HCT116 (cell line): ENCODE data around the gene STK32B. TPM values are rescaled to one million over a fixed set of nuclear protein-coding genes. Genes with fewer than 3 reads are reported as not detected.
"Not testable (repeated sequence)": the region's sequence is repeated elsewhere in the genome, so short reads cannot be mapped to it uniquely, and the experiment has no call there.

Experiments
- ATAC-seq: fragments of 200-7000 bp; cut with Tn5 transposase; 2 replicates; pipeline ENCODE4 v1.9.1; 2020; ENCODE audit warnings: mild to moderate bottlenecking, moderate library complexity
- BruUV-seq: library from RNA; stranded (reverse); fragments of 400-500 nt; replicated peaks from 2 replicates; lab custom pipeline; 2021; lab: Mats Ljungman, UMichigan
- CTCF ChIA-PET: fragments of 300-600 bp; sonication (Branson Sonifier 250); formaldehyde crosslinking; loops from one replicate; lab custom pipeline; 2021; ENCODE audit warnings: antibody characterized with exemption; lab: Charles Lee
- POLR2A ChIA-PET: fragments of 300-600, 350-600 bp; sonication (Branson Sonifier 250); formaldehyde crosslinking; loops from one replicate; lab custom pipeline; 2021; ENCODE audit warnings: antibody characterized with exemption; lab: Charles Lee
- RAD21 ChIA-PET, 2 experiments: fragments of 300-600 bp; sonication (Branson Sonifier 250); formaldehyde crosslinking; loops; one replicate each; lab custom pipeline; 2023; ENCODE audit warnings: low total read pairs in 2 of 2; ENCODE audit not compliant: uncharacterized antibody in 2 of 2, unreplicated experiment in 2 of 2, low non-redundant PET in 1 of 2; lab: Charles Lee
- DNase-seq: peaks from one replicate; pipeline ENCODE4 v3.0.0-alpha.2; 2010; ENCODE audit warnings: low read depth, low spot score
- H2AFZ ChIP-seq: fragments of 200-600 bp; shearing (Covaris generic), sonication (generic); 2 replicates; pipeline ENCODE4 v1.6.1; 2017; ENCODE audit warnings: low read depth, mixed run types, mixed read lengths, antibody characterized with exemption, low read length; ENCODE audit not compliant: poor library complexity, severe bottlenecking
- H3K27ac ChIP-seq: 2 replicates; pipeline ENCODE4 v1.5.1; 2012; ENCODE audit warnings: low read depth, low read length
- H3K27me3 ChIP-seq: fragments of 200-600 bp; sonication (generic); 2 replicates; pipeline ENCODE4 v1.6.1; 2016; ENCODE audit warnings: mixed run types, low read length, mixed read lengths; ENCODE audit not compliant: insufficient read depth
- H3K36me3 ChIP-seq, 2 experiments: fragments of 200-500 bp in 1 of 2; fragments of 200-600 bp in 1 of 2; sonication (Bioruptor generic) in 1 of 2; sonication (generic) in 1 of 2; 2 replicates each; pipeline versions ENCODE4 v1.5.1 to v1.6.1; 2014 to 2016; ENCODE audit warnings: low read length in 2 of 2, inconsistent platforms in 1 of 2, mixed read lengths in 1 of 2, mixed run types in 1 of 2; ENCODE audit not compliant: insufficient read depth in 2 of 2, control insufficient read depth in 1 of 2
- H3K4me1 ChIP-seq, 2 experiments: fragments of 200-600 bp in 1 of 2; sonication (generic) in 1 of 2; 2 replicates each; pipeline versions ENCODE4 v1.5.1 to v1.6.1; 2012 to 2017; ENCODE audit warnings: low read length in 2 of 2, inconsistent platforms in 1 of 2, mild to moderate bottlenecking in 1 of 2, mixed read lengths in 1 of 2, mixed run types in 1 of 2, moderate library complexity in 1 of 2; ENCODE audit not compliant: insufficient read depth in 2 of 2, control insufficient read depth in 1 of 2
- H3K4me2 ChIP-seq: fragments of 200-600 bp; sonication (generic); 2 replicates; pipeline ENCODE4 v1.6.1; 2017; ENCODE audit warnings: mixed run types, low read length, mixed read lengths
- H3K4me3 ChIP-seq, 2 experiments: fragments of 200-600 bp in 1 of 2; sonication (generic) in 1 of 2; replicated peaks in 1 of 2; 2 replicates each; pipeline ENCODE4 v1.5.1; 2011 to 2016; ENCODE audit warnings: low read length in 2 of 2, control low read depth in 1 of 2, low read depth in 1 of 2, mild to moderate bottlenecking in 1 of 2, mixed read lengths in 1 of 2, mixed run types in 1 of 2
- H3K79me2 ChIP-seq: fragments of 200-600 bp; sonication (generic); 2 replicates; pipeline ENCODE4 v1.6.1; 2017; ENCODE audit warnings: mild to moderate bottlenecking, mixed run types, low read length, moderate library complexity, mixed read lengths; ENCODE audit not compliant: insufficient read depth
- H3K9ac ChIP-seq: fragments of 200-600 bp; sonication (generic); 2 replicates; pipeline ENCODE4 v1.6.1; 2016; ENCODE audit warnings: low read length, mixed read lengths
- H3K9me2 ChIP-seq: fragments of 200-600 bp; sonication (generic), shearing (Covaris generic); 2 replicates; pipeline ENCODE4 v1.6.1; 2017; ENCODE audit warnings: mixed run types, mild to moderate bottlenecking, moderate library complexity; ENCODE audit not compliant: insufficient read depth
- H3K9me3 ChIP-seq, 2 experiments: fragments of 200-500 bp in 1 of 2; fragments of 200-600 bp in 1 of 2; sonication (Bioruptor generic) in 1 of 2; sonication (generic) in 1 of 2; 2 replicates each; pipeline ENCODE4 v1.6.1; 2014 to 2017; ENCODE audit warnings: low read length in 2 of 2, mixed read lengths in 2 of 2, inconsistent platforms in 1 of 2, low read depth in 1 of 2, mild to moderate bottlenecking in 1 of 2, mixed run types in 1 of 2, moderate library complexity in 1 of 2; ENCODE audit not compliant: control insufficient read depth in 1 of 2, insufficient read depth in 1 of 2
- H4K20me1 ChIP-seq: fragments of 200-600 bp; sonication (generic), shearing (Covaris generic); 2 replicates; pipeline ENCODE4 v1.6.1; 2017; ENCODE audit warnings: mixed run types, mild to moderate bottlenecking, moderate library complexity; ENCODE audit not compliant: insufficient read depth
- CTCF ChIP-seq, 3 experiments: fragments of 200-600 bp in 1 of 3; sonication (generic) in 1 of 3; IDR thresholded peaks in 2 of 3; conservative IDR thresholded peaks in 1 of 3; 2 replicates each; pipeline ENCODE4 v1.5.1; 2012 to 2017; ENCODE audit warnings: low read depth in 2 of 3, low read length in 2 of 3, antibody characterized with exemption in 1 of 3, borderline replicate concordance in 1 of 3, control low read depth in 1 of 3, mild to moderate bottlenecking in 1 of 3, mixed read lengths in 1 of 3, mixed run types in 1 of 3, moderate library complexity in 1 of 3; ENCODE audit not compliant: insufficient read depth in 1 of 3
- RAD21 ChIP-seq: IDR thresholded peaks from 2 replicates; pipeline ENCODE4 v1.6.1; 2012; ENCODE audit warnings: low read depth, mild to moderate bottlenecking
- intact Hi-C: fragments of 100-400 bp; cut with micrococcal nuclease; formaldehyde crosslinking; loops from 2 replicates; pipeline ENCODE4 v1.10.0; 2022
- total RNA-seq: library from RNA; stranded (reverse); gene quantifications from one replicate; pipeline ENCODE4 v1.2.1, GENCODE V29; 2021; ENCODE audit not compliant: unreplicated experiment

The STK32B gene
- total RNA-seq, 1 experiment from 2014 or later = not detected

GRCh38 chr4:5066101-5066500 is 14.8 kb downstream of the STK32B start:
- ChIA-PET CTCF (no interaction called here), POLR2A (no interaction called here), RAD21 (no interaction called here)
- Histone ChIP-seq H3K27ac (no peak overlapping the region), H3K79me2 (no peaks in the 10 kb centered on the region), H3K27me3 (peaks cover 19% of the 10 kb centered on the region), H3K36me3 (no peaks in the 10 kb centered on the region), H3K9me2 (no peaks in the 10 kb centered on the region), H3K4me3 (no peak overlapping the region), H3K9ac (no peak overlapping the region), H3K4me2 (no peak overlapping the region), H2AFZ (no peak overlapping the region), H4K20me1 (no peaks in the 10 kb centered on the region), H3K4me1 (no peaks in the 10 kb centered on the region), H3K9me3 (no peaks in the 10 kb centered on the region)
- no peak for ATAC-seq
- TF ChIP-seq CTCF (IDR thresholded peaks at IDR 0.05 in 2 of 3, conservative IDR thresholded peaks at IDR 0.05 in 1 of 3; ENCODE audit: borderline replicate concordance in 1 of 3, insufficient read depth in 1 of 3, low read depth in 2 of 3, low read length in 2 of 3) (no peak), RAD21 (no peak)
- no TSS peak for BruUV-seq
- DNase-seq = no peak
- intact Hi-C loops = no loop called here

GRCh38 chr4:5066968-5067367 is 15.7 kb downstream of the STK32B start:
- RAD21 ChIA-PET, H3K9ac ChIP-seq, H3K4me2 ChIP-seq, H3K9me3 ChIP-seq, H3K36me3 ChIP-seq, H4K20me1 ChIP-seq, H2AFZ ChIP-seq, ATAC-seq, H3K27ac ChIP-seq, CTCF ChIA-PET, H3K4me1 ChIP-seq, POLR2A ChIA-PET, H3K4me3 ChIP-seq, intact Hi-C loops, H3K79me2 ChIP-seq, BruUV-seq, H3K9me2 ChIP-seq, DNase-seq: not testable (repeated sequence)
- peaks cover 16% of the 10 kb centered on the region for H3K27me3 ChIP-seq
